CD4-positive, alpha-beta T cell treated with Interleukin-15 for 4 hours (primary cell): ENCODE data around the gene OR2T10.
"Not testable (repeated sequence)": the region's sequence is repeated elsewhere in the genome, so short reads cannot be mapped to it uniquely, and the experiment has no call there.

Experiments
- DNase-seq: peaks from one replicate; pipeline ENCODE4 v3.0.0-alpha.2; 2020; ENCODE audit warnings: low spot score

The OR2T10 gene

GRCh38 chr1:248593226-248593625, 4.3 kb downstream of the OR2T10 start:
- no peak for DNase-seq

- no peak for DNase-seq
Observed at GRCh38 chr1:248592655-248593054, 4.8 kb downstream of the OR2T10 start.

- DNase-seq: no peak
Observed at GRCh38 chr1:248590055-248590454, 7.4 kb downstream of the OR2T10 start.

GRCh38 chr1:248589334-248589733, 8.2 kb downstream of the OR2T10 start:
- no peak for DNase-seq

GRCh38 chr1:248585266-248585665, 12.2 kb downstream of the OR2T10 start:
- no peak for DNase-seq

- no peak for DNase-seq
Observed at GRCh38 chr1:248576260-248576980, 21.1 kb downstream of the OR2T10 start.

GRCh38 chr1:248574657-248575056, 22.8 kb downstream of the OR2T10 start, which contains the start of gene OR2T34:
Gene OR2T34 (minus strand): TSS chr1:248574757. CDS start chr1:248574757, 0 bp downstream.
- not testable (repeated sequence) for DNase-seq

GRCh38 chr1:248573856-248574255, 23.6 kb downstream of the OR2T10 start:
- DNase-seq: not testable (repeated sequence)

- not testable (repeated sequence) for DNase-seq
Observed at GRCh38 chr1:248572049-248572448, 25.5 kb downstream of the OR2T10 start.

- DNase-seq: not testable (repeated sequence)
Observed at GRCh38 chr1:248570811-248571210, 26.7 kb downstream of the OR2T10 start.

GRCh38 chr1:248569049-248569448, 28.5 kb downstream of the OR2T10 start:
- not testable (repeated sequence) for DNase-seq

GRCh38 chr1:248565530-248566373, 31.7 kb downstream of the OR2T10 start:
- peak; percentile 24 for DNase-seq

- not testable (repeated sequence) for DNase-seq
Observed at GRCh38 chr1:248562672-248563071, 34.8 kb downstream of the OR2T10 start, which contains the start of gene OR2T29. Gene OR2T29 (minus strand): TSS chr1:248562772. CDS start chr1:248559491, 3,281 bp downstream.

GRCh38 chr1:248551027-248551426, 46.5 kb downstream of the OR2T10 start:
- not testable (repeated sequence) for DNase-seq

GRCh38 chr1:248547383-248547782, 50.1 kb downstream of the OR2T10 start:
- DNase-seq: not testable (repeated sequence)
